SK-N-SH (cell line): Measurements from ENCODE around the gene SLC24A3. TPM values are rescaled to one million over a fixed set of nuclear protein-coding genes. Genes with fewer than 3 reads are reported as not detected.

Experiments
- CTCF ChIA-PET: fragments of 300-600, 350-600 bp; formaldehyde crosslinking; extraction: SDS; loops from one replicate; lab custom pipeline; 2021; lab: Yijun Ruan, JAX
- POLR2A ChIA-PET: fragments of 350-600 bp; sonication (Branson Sonifier 250); formaldehyde crosslinking; extraction: SDS; loops from one replicate; lab custom pipeline; 2020; ENCODE audit warnings: antibody characterized with exemption, inconsistent platforms; lab: Yijun Ruan, JAX
- DNase-seq: peaks from one replicate; pipeline ENCODE4 v3.0.0; 2012
- H2AFZ ChIP-seq: fragments of 200-600 bp; sonication (generic); 2 replicates; pipeline ENCODE4 v1.8.1; 2016; ENCODE audit warnings: antibody characterized with exemption, mild to moderate bottlenecking, low read depth
- H3F3A ChIP-seq: fragments of 200-600 bp; sonication (generic); replicated peaks from 2 replicates; pipeline ENCODE3; 2016; ENCODE audit warnings: antibody characterized with exemption, mild to moderate bottlenecking; ENCODE audit not compliant: insufficient read depth
- H3K27ac ChIP-seq, 2 experiments: fragments of 200-500 bp in 1 of 2; fragments of 200-600 bp in 1 of 2; sonication (Bioruptor generic) in 1 of 2; sonication (generic), shearing (Covaris generic) in 1 of 2; 2 replicates each; pipeline versions ENCODE4 v1.5.1 to v1.6.1; 2014 to 2016; ENCODE audit warnings: low read depth in 2 of 2, inconsistent platforms in 1 of 2, low read length in 1 of 2, mild to moderate bottlenecking in 1 of 2, mixed read lengths in 1 of 2
- H3K27me3 ChIP-seq: fragments of 200-600 bp; sonication (generic), shearing (Covaris generic); 2 replicates; pipeline ENCODE4 v1.6.1; 2016; ENCODE audit warnings: mixed run types; ENCODE audit not compliant: insufficient read depth
- H3K36me3 ChIP-seq, 2 experiments: fragments of 200-500 bp in 1 of 2; fragments of 200-600 bp in 1 of 2; sonication (Bioruptor generic) in 1 of 2; sonication (generic) in 1 of 2; replicated peaks in 1 of 2; 2 replicates each; pipeline versions ENCODE3 to v1.5.1; 2014 to 2016; ENCODE audit warnings: low read length in 1 of 2, mild to moderate bottlenecking in 1 of 2; ENCODE audit not compliant: insufficient read depth in 2 of 2, control insufficient read depth in 1 of 2
- H3K4me1 ChIP-seq, 2 experiments: fragments of 200-500 bp in 1 of 2; fragments of 200-600 bp in 1 of 2; sonication (Bioruptor generic) in 1 of 2; sonication (generic), shearing (Covaris generic) in 1 of 2; 2 replicates each; pipeline versions ENCODE4 v1.5.1 to v1.6.1; 2014 to 2016; ENCODE audit warnings: low read depth in 1 of 2, low read length in 1 of 2, mixed run types in 1 of 2; ENCODE audit not compliant: insufficient read depth in 2 of 2, control insufficient read depth in 1 of 2
- H3K4me2 ChIP-seq: fragments of 200-600 bp; sonication (generic), shearing (Covaris generic); 2 replicates; pipeline ENCODE4 v1.6.1; 2017; ENCODE audit warnings: mixed run types
- H3K4me3 ChIP-seq, 2 experiments: fragments of 200-500 bp in 1 of 2; fragments of 200-600 bp in 1 of 2; sonication (Bioruptor generic) in 1 of 2; sonication (generic), shearing (Covaris generic) in 1 of 2; 2 replicates each; pipeline versions ENCODE4 v1.5.1 to v1.8.1; 2014 to 2016; ENCODE audit warnings: low read depth in 2 of 2, inconsistent platforms in 1 of 2, low read length in 1 of 2, mild to moderate bottlenecking in 1 of 2, mixed read lengths in 1 of 2, moderate library complexity in 1 of 2
- H3K79me2 ChIP-seq: fragments of 200-600 bp; sonication (generic); 2 replicates; pipeline ENCODE4 v1.8.1; 2017; ENCODE audit warnings: mild to moderate bottlenecking; ENCODE audit not compliant: insufficient read depth
- H3K9ac ChIP-seq: fragments of 200-600 bp; sonication (generic); 2 replicates; pipeline ENCODE4 v1.6.1; 2017; ENCODE audit warnings: mixed run types
- H3K9me2 ChIP-seq: fragments of 200-600 bp; sonication (generic); 2 replicates; pipeline ENCODE4 v1.6.1; 2017; ENCODE audit warnings: mixed run types
- H3K9me3 ChIP-seq: fragments of 200-600 bp; sonication (generic); 2 replicates; pipeline ENCODE4 v1.6.1; 2017; ENCODE audit warnings: mixed run types, mild to moderate bottlenecking, moderate library complexity
- H4K20me1 ChIP-seq: fragments of 200-600 bp; sonication (generic); 2 replicates; pipeline ENCODE4 v1.6.1; 2017; ENCODE audit warnings: mild to moderate bottlenecking, mixed run types; ENCODE audit not compliant: insufficient read depth
- CHD2 ChIP-seq: fragments of 150-350 bp; IDR thresholded peaks from 2 replicates; pipeline ENCODE4 v1.6.1; 2018; ENCODE audit warnings: low read length; ENCODE audit not compliant: partially characterized antibody
- EP300 ChIP-seq, 2 experiments: IDR thresholded peaks; 2 replicates each; pipeline versions ENCODE4 v1.4.0 to v1.6.1; 2012; ENCODE audit warnings: borderline replicate concordance in 1 of 2, low read depth in 1 of 2, low read length in 1 of 2
- EZH2phosphoT487 ChIP-seq: fragments of 200-600 bp; sonication (generic); IDR thresholded peaks from 2 replicates; pipeline ENCODE4 v1.6.1; 2017; ENCODE audit warnings: low read depth, mixed run types, mild to moderate bottlenecking, antibody characterized with exemption, moderate library complexity, borderline replicate concordance
- FOXJ3 ChIP-seq: sonication (generic); formaldehyde crosslinking; IDR thresholded peaks from 2 replicates; pipeline ENCODE4 v1.5.1; 2020; ENCODE audit warnings: mild to moderate bottlenecking, missing genetic modification reagents
- GATA2 ChIP-seq: sonication (generic); formaldehyde crosslinking; IDR thresholded peaks from 2 replicates; pipeline ENCODE4 v1.5.0; 2020; ENCODE audit warnings: mild to moderate bottlenecking, missing genetic modification reagents
- MAX ChIP-seq: IDR thresholded peaks from 2 replicates; pipeline ENCODE4 v1.4.0; 2012; ENCODE audit warnings: low read depth
- MEF2A ChIP-seq: IDR thresholded peaks from 2 replicates; pipeline ENCODE4 v1.4.0; 2012; ENCODE audit warnings: low read depth, borderline replicate concordance
- MXI1 ChIP-seq: IDR thresholded peaks from 2 replicates; pipeline ENCODE4 v1.6.1; 2012; ENCODE audit warnings: mild to moderate bottlenecking, low read depth, low read length, improper control_type of control experiment
- NFIC ChIP-seq: IDR thresholded peaks from 2 replicates; pipeline ENCODE4 v1.4.0; 2012; ENCODE audit warnings: borderline replicate concordance
- POLR2AphosphoS5 ChIP-seq: IDR thresholded peaks from 2 replicates; pipeline ENCODE4 v1.6.1; 2012; ENCODE audit warnings: low read depth, low read length
- RAD21 ChIP-seq: IDR thresholded peaks from 2 replicates; pipeline ENCODE4 v1.6.1; 2012; ENCODE audit warnings: mild to moderate bottlenecking, low read length
- REST ChIP-seq: IDR thresholded peaks from 2 replicates; pipeline ENCODE4 v1.6.1; 2012; ENCODE audit warnings: mild to moderate bottlenecking, low read depth, low read length, moderate library complexity
- RFX5 ChIP-seq: IDR thresholded peaks from 2 replicates; pipeline ENCODE4 v1.6.1; 2012; ENCODE audit warnings: mild to moderate bottlenecking, improper control_type of control experiment, low read length
- RXRA ChIP-seq: IDR thresholded peaks from 2 replicates; pipeline ENCODE4 v1.4.0; 2012; ENCODE audit warnings: low read depth, mild to moderate bottlenecking, borderline replicate concordance
- SIN3A ChIP-seq: IDR thresholded peaks from 2 replicates; pipeline ENCODE4 v1.6.1; 2012; ENCODE audit warnings: low read depth, mild to moderate bottlenecking, low read length, moderate library complexity, borderline replicate concordance
- SMC3 ChIP-seq: IDR thresholded peaks from 2 replicates; pipeline ENCODE4 v1.6.1; 2012; ENCODE audit warnings: low read depth, low read length, improper control_type of control experiment
- TAF1 ChIP-seq: IDR thresholded peaks from 2 replicates; pipeline ENCODE4 v1.6.1; 2012; ENCODE audit warnings: low read depth, mild to moderate bottlenecking, low read length, moderate library complexity, borderline replicate concordance
- TCF12 ChIP-seq: IDR thresholded peaks from 2 replicates; pipeline ENCODE4 v1.4.0; 2012
- TEAD4 ChIP-seq: IDR thresholded peaks from 2 replicates; pipeline ENCODE4 v1.4.0; 2012; ENCODE audit warnings: mild to moderate bottlenecking, borderline replicate concordance; ENCODE audit not compliant: insufficient read depth
- USF2 ChIP-seq: fragments of 150-350 bp; IDR thresholded peaks from 2 replicates; pipeline ENCODE4 v1.6.1; 2017; ENCODE audit warnings: antibody characterized with exemption, low read length, low read depth, borderline replicate concordance
- WGBS: methylation state at CpG from one replicate; pipeline ENCODE4 v1.1.6; 2017; ENCODE audit warnings: low lambda C conversion rate; 5-methylcytosine and 5-hydroxymethylcytosine counted together
- polyA plus RNA-seq, 3 experiments: library from polyadenylated mRNA; depleted of rRNA; stranded (reverse); fragments of >200 nt; gene quantifications; 2 replicates each; pipeline ENCODE4 v1.2.3, GENCODE V29; 2012
- TF ChIP-seq, protein P1 (sequence below): IDR thresholded peaks from 2 replicates; pipeline ENCODE4; 2012

SLC24A3 gene
- polyA plus RNA-seq, 1 of the 3 experiments (the other 2 are of a cell fraction) = not detected

DNA sequence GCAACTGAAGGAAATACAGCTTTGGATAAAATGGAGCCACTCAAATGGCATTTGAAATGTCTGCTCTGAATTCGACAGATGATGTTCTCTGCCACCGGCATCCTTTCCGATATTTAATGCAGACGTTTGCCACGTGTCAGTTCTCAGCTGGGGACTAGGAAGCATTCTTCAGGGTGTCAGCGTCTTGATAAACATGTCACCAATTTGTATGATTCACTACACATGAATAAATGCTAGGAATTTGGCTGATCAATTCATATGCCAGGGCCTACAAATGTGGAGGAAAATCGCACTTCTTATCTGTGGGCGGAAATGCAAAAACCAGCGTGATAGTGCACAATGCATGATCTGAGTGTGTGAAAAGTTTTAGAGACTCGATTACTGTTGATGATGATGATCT, 169.5 kb downstream of the SLC24A3 start:
- no peak overlapping the region for H3K4me3 ChIP-seq
- H3K4me2 ChIP-seq = no peak overlapping the region
- H4K20me1 ChIP-seq = no peaks in the 10 kb centered on the region
- no peak overlapping the region for H3K27ac ChIP-seq
- CTCF ChIA-PET = no interaction called here
- no peaks in the 10 kb centered on the region for H3K9me3 ChIP-seq
- no peak overlapping the region for H3K9ac ChIP-seq
- H3K36me3 ChIP-seq = no peaks in the 10 kb centered on the region
- TF ChIP-seq RFX5 (no peak), CHD2 (no peak), MAX (no peak), EP300 (IDR thresholded peaks at IDR 0.05; ENCODE audit: borderline replicate concordance in 1 of 2, low read depth in 1 of 2, low read length in 1 of 2) (no peak), MXI1 (no peak), TCF12 (no peak), EZH2phosphoT487 (no peak), NFIC (no peak), USF2 (no peak), TAF1 (no peak), FOXJ3 (CRISPR knock-in tag) (no peak), TEAD4 (no peak), RXRA (no peak), GATA2 (CRISPR knock-in tag) (no peak)
- TF ChIP-seq, all 33 proteins: peak for 0
- WGBS = 21% methylated on average over 10 of the region's 10 CpGs
- POLR2A ChIA-PET = no interaction called here
- Histone ChIP-seq H3K79me2 (no peaks in the 10 kb centered on the region), H2AFZ (no peak overlapping the region), H3K9me2 (no peaks in the 10 kb centered on the region), H3F3A (no peaks in the 10 kb centered on the region), H3K27me3 (no peaks in the 10 kb centered on the region), H3K4me1 (no peaks in the 10 kb centered on the region; a peak in 1 of 4 replicates)
- DNase-seq = no peak

DNA sequence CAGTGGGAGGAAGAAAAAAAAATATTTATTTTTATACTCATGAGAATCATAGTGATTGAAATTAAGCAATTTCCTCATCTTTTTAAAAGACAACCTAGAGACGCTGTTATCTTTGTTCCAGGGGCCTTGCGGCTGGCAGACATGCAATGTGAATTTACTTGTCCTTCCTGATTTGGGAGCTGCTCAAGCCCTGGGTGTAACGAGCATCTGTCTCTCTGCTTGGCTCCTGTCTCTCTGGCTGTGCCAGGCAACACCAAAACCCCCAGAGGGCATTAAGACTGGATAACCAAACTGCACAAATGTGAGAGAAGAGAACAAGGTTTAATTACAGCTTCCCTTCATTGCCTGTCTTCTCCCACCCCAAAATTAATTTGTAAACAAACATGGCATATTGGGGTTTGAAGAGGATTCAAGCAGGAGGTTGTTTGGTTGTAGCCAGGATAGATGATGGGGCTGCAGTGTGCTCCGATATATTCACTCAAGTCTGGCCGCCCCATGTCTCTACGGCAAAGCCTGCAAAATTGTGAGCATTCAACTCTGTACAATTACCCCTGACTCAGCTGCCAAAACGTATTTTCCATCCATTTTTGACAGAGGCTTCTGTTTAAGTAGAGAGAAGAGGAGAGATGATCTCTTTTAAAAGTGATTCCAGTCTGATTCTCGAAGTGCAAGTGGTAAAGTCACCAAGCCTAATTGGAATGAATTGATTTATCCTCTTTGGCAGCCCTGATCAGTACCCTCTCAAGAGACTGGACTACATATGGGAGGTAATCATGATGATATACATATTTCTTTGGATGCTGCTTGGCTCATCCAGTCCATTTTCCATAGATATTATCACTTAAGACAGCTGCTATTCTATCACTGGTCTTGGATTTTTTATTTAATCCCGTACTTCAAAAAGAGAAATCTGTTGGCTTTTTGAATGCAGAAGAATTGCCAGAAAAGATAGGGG, 170.2 kb downstream of the SLC24A3 start:
- H3K36me3 ChIP-seq = no peaks in the 10 kb centered on the region
- POLR2A ChIA-PET = no interaction called here
- no peaks in the 10 kb centered on the region for H3F3A ChIP-seq
- DNase-seq = no peak
- H3K4me1 ChIP-seq = no peaks in the 10 kb centered on the region; a peak in 1 of 4 replicates
- 30% methylated on average over 9 of the region's 9 CpGs for whole genome bisulfite sequencing
- TF ChIP-seq MXI1 = no peak
- no peak for TF ChIP-seq REST
- TF ChIP-seq POLR2AphosphoS5 = no peak
- TF ChIP-seq RAD21 = no peak
- TF ChIP-seq, protein P1, sequence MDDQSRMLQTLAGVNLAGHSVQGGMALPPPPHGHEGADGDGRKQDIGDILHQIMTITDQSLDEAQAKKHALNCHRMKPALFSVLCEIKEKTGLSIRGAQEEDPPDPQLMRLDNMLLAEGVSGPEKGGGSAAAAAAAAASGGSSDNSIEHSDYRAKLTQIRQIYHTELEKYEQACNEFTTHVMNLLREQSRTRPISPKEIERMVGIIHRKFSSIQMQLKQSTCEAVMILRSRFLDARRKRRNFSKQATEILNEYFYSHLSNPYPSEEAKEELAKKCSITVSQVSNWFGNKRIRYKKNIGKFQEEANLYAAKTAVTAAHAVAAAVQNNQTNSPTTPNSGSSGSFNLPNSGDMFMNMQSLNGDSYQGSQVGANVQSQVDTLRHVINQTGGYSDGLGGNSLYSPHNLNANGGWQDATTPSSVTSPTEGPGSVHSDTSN = no peak
- no peak for TF ChIP-seq SIN3A
- no peak for TF ChIP-seq MAX
- no peak for TF ChIP-seq FOXJ3 (CRISPR knock-in tag)
- TF ChIP-seq SMC3 = no peak
- no peak for TF ChIP-seq MEF2A
- no peak for TF ChIP-seq EP300 (IDR thresholded peaks at IDR 0.05; ENCODE audit: borderline replicate concordance in 1 of 2, low read depth in 1 of 2, low read length in 1 of 2)
- H3K79me2 ChIP-seq = no peaks in the 10 kb centered on the region
- no peak overlapping the region for H3K27ac ChIP-seq
- H4K20me1 ChIP-seq = no peaks in the 10 kb centered on the region
- no peak overlapping the region for H3K9ac ChIP-seq
- no peaks in the 10 kb centered on the region for H3K9me2 ChIP-seq
- H3K9me3 ChIP-seq = no peaks in the 10 kb centered on the region
- H3K27me3 ChIP-seq = no peaks in the 10 kb centered on the region
- no peak overlapping the region for H3K4me3 ChIP-seq
- H2AFZ ChIP-seq = no peak overlapping the region
- CTCF ChIA-PET = no interaction called here
- H3K4me2 ChIP-seq = no peak overlapping the region
